WTC11 (cell line): Measurements from ENCODE around the gene BCAR3. TPM values are rescaled to one million over a fixed set of nuclear protein-coding genes. Genes with fewer than 3 reads are reported as not detected.

Source experiments
- ATAC-seq: fragments of 200-7000 bp; cut with Tn5 transposase; 2 replicates; pipeline ENCODE4 v1.10.0; 2021; ENCODE audit warnings: mild to moderate bottlenecking, moderate library complexity
- CTCF ChIA-PET: fragments of 300-600 bp; sonication (Branson Sonifier 250); formaldehyde crosslinking; loops from one replicate; lab custom pipeline; 2021; ENCODE audit warnings: antibody characterized with exemption; lab: Charles Lee
- POLR2A ChIA-PET: fragments of 350-600 bp; sonication (Branson Sonifier 250); formaldehyde crosslinking; loops from one replicate; lab custom pipeline; 2021; ENCODE audit warnings: antibody characterized with exemption; lab: Charles Lee
- DNase-seq: peaks from one replicate; pipeline ENCODE4 v3.0.0; 2021; ENCODE audit warnings: low spot score
- H3K27ac Mint-ChIP-seq: 2 replicates; pipeline ENCODE4 v1.8.0; 2021; ENCODE audit warnings: mixed read lengths
- H3K27me3 Mint-ChIP-seq: 2 replicates; pipeline ENCODE4 v1.8.0; 2021; ENCODE audit warnings: low read depth, mild to moderate bottlenecking, moderate library complexity, mixed read lengths
- H3K36me3 Mint-ChIP-seq: 2 replicates; pipeline ENCODE4 v1.8.0; 2021; ENCODE audit warnings: mixed read lengths
- H3K4me1 Mint-ChIP-seq: 2 replicates; pipeline ENCODE4 v1.8.0; 2022; ENCODE audit warnings: mixed read lengths
- H3K4me3 Mint-ChIP-seq: 2 replicates; pipeline ENCODE4 v1.8.0; 2021; ENCODE audit warnings: mild to moderate bottlenecking, moderate library complexity, mixed read lengths
- H3K9me3 Mint-ChIP-seq: 2 replicates; pipeline ENCODE4 v1.8.0; 2021; ENCODE audit warnings: mixed read lengths
- ATF3 ChIP-seq: sonication (generic); formaldehyde crosslinking; conservative IDR thresholded peaks from 2 replicates; pipeline ENCODE4 v1.8.1; 2022; ENCODE audit warnings: mild to moderate bottlenecking, missing genetic modification reagents
- E2F1 ChIP-seq: sonication (generic); formaldehyde crosslinking; IDR thresholded peaks from 2 replicates; pipeline ENCODE4 v1.8.0; 2022; ENCODE audit warnings: mild to moderate bottlenecking, missing genetic modification reagents
- ELF4 ChIP-seq: sonication (generic); formaldehyde crosslinking; IDR thresholded peaks from 2 replicates; pipeline ENCODE4 v1.8.1; 2022; ENCODE audit warnings: low read depth, mild to moderate bottlenecking, moderate library complexity, missing genetic modification reagents
- ERG ChIP-seq: fragments of 250-450 bp; sonication (Bioruptor Pico); IDR thresholded peaks from 2 replicates; pipeline ENCODE4 v1.8.0; 2021; ENCODE audit warnings: mild to moderate bottlenecking
- FOXJ3 ChIP-seq: sonication (generic); formaldehyde crosslinking; IDR thresholded peaks from 2 replicates; pipeline ENCODE4 v1.9.0; 2021; ENCODE audit warnings: missing genetic modification reagents, mild to moderate bottlenecking, borderline replicate concordance
- FOXK1 ChIP-seq: sonication (generic); formaldehyde crosslinking; IDR thresholded peaks from 2 replicates; pipeline ENCODE4 v1.8.0; 2022; ENCODE audit warnings: mild to moderate bottlenecking, moderate library complexity, missing genetic modification reagents
- FOXP1 ChIP-seq: sonication (generic); formaldehyde crosslinking; IDR thresholded peaks from 2 replicates; pipeline ENCODE4 v1.8.0; 2022; ENCODE audit warnings: missing genetic modification reagents, mild to moderate bottlenecking, moderate library complexity, borderline replicate concordance
- FOXP4 ChIP-seq: sonication (generic); formaldehyde crosslinking; IDR thresholded peaks from 2 replicates; pipeline ENCODE4 v1.8.0; 2022; ENCODE audit warnings: mild to moderate bottlenecking, missing genetic modification reagents
- IRF2 ChIP-seq: sonication (generic); formaldehyde crosslinking; IDR thresholded peaks from 2 replicates; pipeline ENCODE4 v1.8.0; 2022; ENCODE audit warnings: low read depth, missing genetic modification reagents, borderline replicate concordance
- JUN ChIP-seq: sonication (generic); formaldehyde crosslinking; IDR thresholded peaks from 2 replicates; pipeline ENCODE4 v1.8.0; 2023; ENCODE audit warnings: mild to moderate bottlenecking, missing genetic modification reagents
- KAT7 ChIP-seq: sonication (generic); formaldehyde crosslinking; IDR thresholded peaks from 2 replicates; pipeline ENCODE4 v1.8.1; 2023; ENCODE audit warnings: missing genetic modification reagents, mild to moderate bottlenecking, borderline replicate concordance
- MXD4 ChIP-seq: fragments of 250-450 bp; sonication (Bioruptor Pico); IDR thresholded peaks from 2 replicates; pipeline ENCODE4 v1.8.0; 2021; ENCODE audit warnings: mild to moderate bottlenecking, moderate library complexity, borderline replicate concordance
- NFE2L1 ChIP-seq: sonication (generic); formaldehyde crosslinking; IDR thresholded peaks from 2 replicates; pipeline ENCODE4 v1.8.1; 2023; ENCODE audit warnings: missing genetic modification reagents
- NFYB ChIP-seq: sonication (generic); formaldehyde crosslinking; conservative IDR thresholded peaks from 2 replicates; pipeline ENCODE4 v1.8.0; 2022; ENCODE audit warnings: low read depth, missing genetic modification reagents
- NR2C2 ChIP-seq: sonication (generic); formaldehyde crosslinking; IDR thresholded peaks from 2 replicates; pipeline ENCODE4 v1.8.0; 2022; ENCODE audit warnings: mild to moderate bottlenecking, missing genetic modification reagents
- PRRX2 ChIP-seq: fragments of 250-450 bp; sonication (Bioruptor Pico); IDR thresholded peaks from 2 replicates; pipeline ENCODE4 v1.8.0; 2021; ENCODE audit warnings: mild to moderate bottlenecking
- RORB ChIP-seq: fragments of 250-450 bp; sonication (Bioruptor Pico); IDR thresholded peaks from 2 replicates; pipeline ENCODE4 v1.9.0; 2021; ENCODE audit warnings: mild to moderate bottlenecking
- SOX15 ChIP-seq: fragments of 250-450 bp; sonication (Bioruptor Pico); IDR thresholded peaks from 2 replicates; pipeline ENCODE4 v1.9.0; 2021; ENCODE audit warnings: mild to moderate bottlenecking
- SP1 ChIP-seq: sonication (generic); formaldehyde crosslinking; conservative IDR thresholded peaks from 2 replicates; pipeline ENCODE4 v1.8.1; 2022; ENCODE audit warnings: missing genetic modification reagents
- STAT6 ChIP-seq: sonication (generic); formaldehyde crosslinking; conservative IDR thresholded peaks from 2 replicates; pipeline ENCODE4 v1.8.1; 2023; ENCODE audit warnings: mild to moderate bottlenecking, low read depth, missing genetic modification reagents, moderate library complexity
- TEAD1 ChIP-seq: sonication (generic); formaldehyde crosslinking; IDR thresholded peaks from 2 replicates; pipeline ENCODE4 v1.8.0; 2022; ENCODE audit warnings: mild to moderate bottlenecking, missing genetic modification reagents
- ZNF263 ChIP-seq: sonication (generic); formaldehyde crosslinking; IDR thresholded peaks from 2 replicates; pipeline ENCODE4 v1.8.1; 2022; ENCODE audit warnings: low read depth, mild to moderate bottlenecking, moderate library complexity, missing genetic modification reagents
- ZNF416 ChIP-seq: fragments of 250-450 bp; sonication (Bioruptor Pico); IDR thresholded peaks from 2 replicates; pipeline ENCODE4 v1.9.0; 2021; ENCODE audit warnings: mild to moderate bottlenecking, inconsistent platforms
- ZSCAN18 ChIP-seq: fragments of 250-450 bp; sonication (Bioruptor Pico); IDR thresholded peaks from 2 replicates; pipeline ENCODE4 v2.1.2; 2022; ENCODE audit warnings: mild to moderate bottlenecking, moderate library complexity
- total RNA-seq: library from RNA; stranded (reverse); gene quantifications from 3 replicates; pipeline ENCODE4 v1.2.3, GENCODE V29; 2021

Gene BCAR3
- total RNA-seq, 1 experiment from 2014 or later: 14.8 TPM

GRCh38 chr1:93605812-93606512, 75.7 kb downstream of the BCAR3 start:
- Mint-ChIP-seq H3K27me3 (no peaks in the 10 kb centered on the region), H3K9me3 (no peaks in the 10 kb centered on the region), H3K27ac (no peak overlapping the region), H3K4me3 (no peak overlapping the region), H3K4me1 (peaks cover 13% of the 10 kb centered on the region), H3K36me3 (no peaks in the 10 kb centered on the region)
- DNase-seq (no peak), ATAC-seq (no peak)
- POLR2A ChIA-PET: no interaction called here
- TF ChIP-seq ZNF263 (CRISPR knock-in tag) (no peak), NFYB (CRISPR knock-in tag) (no peak), RORB (CRISPR knock-in tag) (no peak), TEAD1 (no peak), ELF4 (no peak), E2F1 (no peak), ZSCAN18 (no peak)
- CTCF ChIA-PET: no interaction called here

- DNase-seq: no peak
- no peak for TF ChIP-seq SP1 (CRISPR knock-in tag)
- no peak for TF ChIP-seq NR2C2 (CRISPR knock-in tag)
- TF ChIP-seq FOXJ3: no peak
- TF ChIP-seq NFE2L1: no peak
- TF ChIP-seq ZNF416 (CRISPR knock-in tag): no peak
- TF ChIP-seq ATF3 (CRISPR knock-in tag): no peak
- no peak for TF ChIP-seq MXD4 (CRISPR knock-in tag)
- TF ChIP-seq STAT6 (CRISPR knock-in tag): no peak
- TF ChIP-seq ZSCAN18: no peak
- TF ChIP-seq FOXP1 (CRISPR knock-in tag): no peak
- TF ChIP-seq SOX15 (CRISPR knock-in tag): no peak
- TF ChIP-seq JUN (CRISPR knock-in tag): no peak
- no peak for TF ChIP-seq FOXP4 (CRISPR knock-in tag)
- no peak for TF ChIP-seq KAT7 (CRISPR knock-in tag)
- TF ChIP-seq ERG (CRISPR knock-in tag): no peak
- no peak for TF ChIP-seq PRRX2 (CRISPR knock-in tag)
- no peak for TF ChIP-seq IRF2 (CRISPR knock-in tag)
- no peak for TF ChIP-seq FOXK1 (CRISPR knock-in tag)
- ATAC-seq: no peak
- H3K36me3 Mint-ChIP-seq: no peaks in the 10 kb centered on the region
- H3K9me3 Mint-ChIP-seq: no peaks in the 10 kb centered on the region
- H3K27ac Mint-ChIP-seq: no peak overlapping the region
- POLR2A ChIA-PET: no interaction called here
- CTCF ChIA-PET: no interaction called here
- peaks cover 15% of the 10 kb centered on the region for H3K4me1 Mint-ChIP-seq
- H3K27me3 Mint-ChIP-seq: no peaks in the 10 kb centered on the region
- no peak overlapping the region for H3K4me3 Mint-ChIP-seq
These were observed 76.5 kb downstream of the BCAR3 start for GRCh38 chr1:93605026-93605568.
